ENCODE results near the gene EHHADH. TPM values are rescaled to one million over a fixed set of nuclear protein-coding genes. Genes with fewer than 3 reads are reported as not detected.

EHHADH gene
- total and polyA plus RNA-seq, 4 donors, result 2.8 to 11.1 (median 6.3) TPM

- no peak overlapping the region for H3K9ac ChIP-seq (ENCODE audit: insufficient read depth in 1 of 2, low read length in 2 of 2)
- no peak overlapping the region for H3K27ac ChIP-seq (ENCODE audit: low read depth in 1 of 2, low read length in 1 of 2)
- peaks cover 0 to 2% (median 0%) of the 10 kb centered on the region in 4 donors for H3K9me3 ChIP-seq (ENCODE audit: control insufficient read depth in 4 of 4, insufficient read depth in 3 of 4, low read length in 3 of 4)
- no peaks in the 10 kb centered on the region for H3K36me3 ChIP-seq (ENCODE audit: control insufficient read depth in 4 of 4, insufficient read depth in 4 of 4, low read length in 4 of 4)
- ATAC-seq (ENCODE audit: insufficient read depth, low FRiP score) (no peak), DNase-seq (no peak)
- H3K4me1 ChIP-seq (ENCODE audit: control insufficient read depth in 5 of 5, insufficient read depth in 5 of 5, low read length in 5 of 5), result no peaks in the 10 kb centered on the region
- H3K4me3 ChIP-seq, result no peak overlapping the region
- TF ChIP-seq CTCF (IDR thresholded peaks at IDR 0.05; ENCODE audit: control extremely low read depth, extremely low read depth), result no peak
- 69 to 91% methylated on average over 8 of the region's 8 CpGs for WGBS, 2 donors
- H3K27me3 ChIP-seq (ENCODE audit: control insufficient read depth in 3 of 3, insufficient read depth in 3 of 3, low read length in 2 of 3), result no peaks in the 10 kb centered on the region
Observed at GRCh38 chr3:185162634-185163033, 91.2 kb downstream of the EHHADH start.

GRCh38 chr3:185161761-185162160 is 92.1 kb downstream of the EHHADH start:
- Histone ChIP-seq H3K4me3 (no peak overlapping the region), H3K4me1 (ENCODE audit: control insufficient read depth in 5 of 5, insufficient read depth in 5 of 5, low read length in 5 of 5) (no peaks in the 10 kb centered on the region), H3K9me3 (ENCODE audit: control insufficient read depth in 4 of 4, insufficient read depth in 3 of 4, low read length in 3 of 4) (peaks cover 0 to 2% (median 0%) of the 10 kb centered on the region in 4 donors), H3K36me3 (ENCODE audit: control insufficient read depth in 4 of 4, insufficient read depth in 4 of 4, low read length in 4 of 4) (no peaks in the 10 kb centered on the region), H3K9ac (ENCODE audit: insufficient read depth in 1 of 2, low read length in 2 of 2) (no peak overlapping the region), H3K27me3 (ENCODE audit: control insufficient read depth in 3 of 3, insufficient read depth in 3 of 3, low read length in 2 of 3) (no peaks in the 10 kb centered on the region), H3K27ac (ENCODE audit: low read depth in 1 of 2, low read length in 1 of 2) (no peak overlapping the region)
- TF ChIP-seq CTCF (IDR thresholded peaks at IDR 0.05; ENCODE audit: control extremely low read depth, extremely low read depth), result no peak
- DNase-seq, result no peak
- ATAC-seq (ENCODE audit: insufficient read depth, low FRiP score), result no peak
- 79 to 87% methylated on average over 5 of the region's 5 CpGs for WGBS, 2 donors

- H3K4me1 ChIP-seq (ENCODE audit: control insufficient read depth in 5 of 5, insufficient read depth in 5 of 5, low read length in 5 of 5), result peaks cover 0 to 7% (median 0%) of the 10 kb centered on the region in 5 donors
- WGBS, 2 donors, result 96 to 99% methylated on average over 3 of the region's 3 CpGs
- H3K9me3 ChIP-seq (ENCODE audit: control insufficient read depth in 4 of 4, insufficient read depth in 3 of 4, low read length in 3 of 4), result peaks cover 0 to 2% (median 0%) of the 10 kb centered on the region in 4 donors
- TF ChIP-seq CTCF (IDR thresholded peaks at IDR 0.05; ENCODE audit: control extremely low read depth, extremely low read depth), result no peak
- no peak overlapping the region for H3K9ac ChIP-seq (ENCODE audit: insufficient read depth in 1 of 2, low read length in 2 of 2)
- peaks cover 0 to 8% (median 3%) of the 10 kb centered on the region in 3 donors for H3K27me3 ChIP-seq (ENCODE audit: control insufficient read depth in 3 of 3, insufficient read depth in 3 of 3, low read length in 2 of 3)
- no peak for DNase-seq
- no peak for ATAC-seq (ENCODE audit: insufficient read depth, low FRiP score)
- no peak overlapping the region for H3K27ac ChIP-seq (ENCODE audit: low read depth in 1 of 2, low read length in 1 of 2)
- H3K36me3 ChIP-seq (ENCODE audit: control insufficient read depth in 4 of 4, insufficient read depth in 4 of 4, low read length in 4 of 4), result no peaks in the 10 kb centered on the region
- H3K4me3 ChIP-seq, result no peak overlapping the region
Observed at GRCh38 chr3:185157347-185157746, 96.5 kb downstream of the EHHADH start.

- Histone ChIP-seq H3K9me3 (ENCODE audit: control insufficient read depth in 4 of 4, insufficient read depth in 3 of 4, low read length in 3 of 4) (no peaks in the 10 kb centered on the region), H3K27ac (ENCODE audit: low read depth in 1 of 2, low read length in 1 of 2) (no peak overlapping the region), H3K9ac (ENCODE audit: insufficient read depth in 1 of 2, low read length in 2 of 2) (no peak overlapping the region), H3K4me3 (no peak overlapping the region), H3K4me1 (ENCODE audit: control insufficient read depth in 5 of 5, insufficient read depth in 5 of 5, low read length in 5 of 5) (peaks cover 0 to 14% (median 4%) of the 10 kb centered on the region in 5 donors), H3K27me3 (ENCODE audit: control insufficient read depth in 3 of 3, insufficient read depth in 3 of 3, low read length in 2 of 3) (peaks cover 0 to 16% (median 5%) of the 10 kb centered on the region in 3 donors), H3K36me3 (ENCODE audit: control insufficient read depth in 4 of 4, insufficient read depth in 4 of 4, low read length in 4 of 4) (no peaks in the 10 kb centered on the region)
- no peak for DNase-seq
- TF ChIP-seq CTCF (IDR thresholded peaks at IDR 0.05; ENCODE audit: control extremely low read depth, extremely low read depth), result no peak
- WGBS, 2 donors, result 91 to 93% methylated on average over 5 of the region's 5 CpGs
- no peak for ATAC-seq (ENCODE audit: insufficient read depth, low FRiP score)
Observed at GRCh38 chr3:185155678-185156077, 98.2 kb downstream of the EHHADH start.

Data from lung (tissue), 12 donors.